Fibroblast of lung (primary cell): ENCODE results near the gene PABPC1L. TPM values are rescaled to one million over a fixed set of nuclear protein-coding genes. Genes with fewer than 3 reads are reported as not detected.
A peak's percentile ranks its signal among the peaks of the same experiment; 100 is the strongest.

Source experiments
- DNase-seq, 2 donors: peaks; one replicate each; pipeline versions ENCODE4 v3.0.0 to v3.0.0-alpha.2; 2010; ENCODE audit warnings: low read depth in 2 of 2
- H2AFZ ChIP-seq: 2 replicates; pipeline ENCODE4 v1.5.1; 2012; ENCODE audit warnings: low read length, control low read depth, inconsistent platforms
- H3K27ac ChIP-seq: 2 replicates; pipeline ENCODE4 v1.5.1; 2011; ENCODE audit warnings: low read length, control low read depth; ENCODE audit not compliant: insufficient read depth
- H3K27me3 ChIP-seq: 2 replicates; pipeline ENCODE4 v1.5.1; 2011; ENCODE audit warnings: mild to moderate bottlenecking, low read length; ENCODE audit not compliant: control insufficient read depth, insufficient read depth
- H3K36me3 ChIP-seq: 2 replicates; pipeline ENCODE4 v1.5.1; 2011; ENCODE audit warnings: low read length; ENCODE audit not compliant: control insufficient read depth, insufficient read depth
- H3K4me1 ChIP-seq: 2 replicates; pipeline ENCODE4 v1.5.1; 2011; ENCODE audit warnings: low read length; ENCODE audit not compliant: control insufficient read depth, insufficient read depth; ENCODE audit errors: extremely low read depth
- H3K4me2 ChIP-seq: 2 replicates; pipeline ENCODE4 v1.5.1; 2011; ENCODE audit warnings: low read length, control low read depth; ENCODE audit not compliant: insufficient read depth; ENCODE audit errors: extremely low read depth
- H3K4me3 ChIP-seq, 4 experiments: fragments of 200-600 bp in 1 of 4; sonication (generic) in 1 of 4; replicated peaks in 1 of 4; 2 replicates each; pipeline ENCODE4 v1.5.1; 2011 to 2016; ENCODE audit warnings: low read length in 4 of 4, low read depth in 3 of 4, mild to moderate bottlenecking in 3 of 4, control low read depth in 2 of 4, inconsistent platforms in 1 of 4, mixed read lengths in 1 of 4; ENCODE audit not compliant: insufficient read depth in 1 of 4; ENCODE audit errors: control extremely low read depth in 1 of 4
- H3K79me2 ChIP-seq: 2 replicates; pipeline ENCODE4 v1.5.1; 2012; ENCODE audit warnings: mild to moderate bottlenecking, low read length, inconsistent platforms; ENCODE audit not compliant: control insufficient read depth, insufficient read depth
- H3K9ac ChIP-seq: 2 replicates; pipeline ENCODE4 v1.5.1; 2011; ENCODE audit warnings: mild to moderate bottlenecking, low read length, control low read depth; ENCODE audit not compliant: insufficient read depth
- H3K9me3 ChIP-seq: 2 replicates; pipeline ENCODE4 v1.5.1; 2012; ENCODE audit warnings: low read depth, low read length; ENCODE audit not compliant: control insufficient read depth, insufficient read depth
- H4K20me1 ChIP-seq: 2 replicates; pipeline ENCODE4 v1.5.1; 2011; ENCODE audit warnings: low read length; ENCODE audit not compliant: control insufficient read depth, insufficient read depth; ENCODE audit errors: extremely low read depth
- CTCF ChIP-seq, 2 donors: IDR thresholded peaks in 1 of 2; conservative IDR thresholded peaks in 1 of 2; 1 replicate in 1 of 2; 2 replicates in 1 of 2; pipeline ENCODE4 v1.5.1; 2011 to 2012; ENCODE audit warnings: low read length in 2 of 2, control low read depth in 1 of 2, inconsistent platforms in 1 of 2, low read depth in 1 of 2, mild to moderate bottlenecking in 1 of 2
- EZH2 ChIP-seq: IDR thresholded peaks from 2 replicates; pipeline ENCODE4 v1.5.1; 2012; ENCODE audit warnings: low read length, control low read depth, mild to moderate bottlenecking; ENCODE audit errors: missing control alignments
- polyA plus RNA-seq, 2 donors: library from polyadenylated mRNA; depleted of rRNA in 1 of 2; stranded (reverse) in 1 of 2; unstranded in 1 of 2; fragments of >200 nt; gene quantifications; 2 replicates each; pipeline ENCODE4 v1.2.1, GENCODE V29; 2011 to 2012; ENCODE audit warnings: missing spikeins in 1 of 2
- total RNA-seq: library from RNA; depleted of rRNA; stranded (reverse); fragments of >200 nt; gene quantifications from 2 replicates; pipeline ENCODE4 v1.2.1, GENCODE V29; 2014

Gene PABPC1L
- total and polyA plus RNA-seq, 2 donors (not counting 1 experiment from before 2014, with no cell fraction given), result 11.6 to 11.9 TPM

- no peaks in the 10 kb centered on the region for H4K20me1 ChIP-seq
- H3K4me2 ChIP-seq, result no peak overlapping the region
- peaks cover 25% of the 10 kb centered on the region for H3K36me3 ChIP-seq
Measured at GRCh38 chr20:44946271-44946852, 36.5 kb downstream of the PABPC1L start.

GRCh38 chr20:44948107-44948506 lies 38.2 kb downstream of the PABPC1L start:
- Histone ChIP-seq H3K27me3 (no peaks in the 10 kb centered on the region), H3K4me3 (no peak overlapping the region), H4K20me1 (no peaks in the 10 kb centered on the region), H2AFZ (no peak overlapping the region), H3K27ac (no peak overlapping the region), H3K79me2 (no peaks in the 10 kb centered on the region), H3K4me1 (no peaks in the 10 kb centered on the region), H3K36me3 (peaks cover 21% of the 10 kb centered on the region), H3K9ac (no peak overlapping the region), H3K9me3 (no peaks in the 10 kb centered on the region), H3K4me2 (no peak overlapping the region)
- no peak for TF ChIP-seq CTCF (conservative IDR thresholded peaks at IDR 0.05 in 1 of 2, IDR thresholded peaks at IDR 0.05 in 1 of 2; ENCODE audit: low read depth in 1 of 2, low read length in 2 of 2)
- TF ChIP-seq EZH2, result no peak
- no peak for DNase-seq

More at GRCh38 chr20:44946271-44946852, 36.5 kb downstream of the PABPC1L start:
- Histone ChIP-seq H3K4me1 (no peaks in the 10 kb centered on the region), H3K27me3 (no peaks in the 10 kb centered on the region), H3K4me3 (no peak overlapping the region), H3K9ac (no peak overlapping the region), H3K9me3 (no peaks in the 10 kb centered on the region), H3K79me2 (no peaks in the 10 kb centered on the region), H3K27ac (no peak overlapping the region), H2AFZ (no peak overlapping the region)
- TF ChIP-seq CTCF (conservative IDR thresholded peaks at IDR 0.05 in 1 of 2, IDR thresholded peaks at IDR 0.05 in 1 of 2; ENCODE audit: low read depth in 1 of 2, low read length in 2 of 2) (no peak), EZH2 (no peak)
- DNase-seq, result peak in 1 of 2 donors; percentile 59

DNA sequence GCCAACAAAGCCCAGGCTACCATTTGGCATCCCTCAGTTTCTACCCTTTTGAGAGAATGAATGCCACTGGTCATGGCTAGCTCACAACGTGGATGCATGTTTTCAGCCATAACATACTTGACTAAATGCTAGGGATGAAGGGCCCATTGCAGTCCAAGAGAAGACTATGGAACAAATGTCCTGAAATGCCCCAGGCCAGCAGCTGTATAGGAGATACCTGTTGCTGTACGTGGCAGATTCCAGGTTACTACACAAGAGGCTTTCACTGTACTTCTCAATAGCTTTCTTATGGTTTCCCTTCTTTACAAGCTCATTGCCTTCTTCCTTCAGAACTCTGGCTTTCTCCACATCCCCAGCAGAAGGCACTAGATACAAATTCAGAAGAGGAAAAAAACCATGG lies 38.7 kb downstream of the PABPC1L start:
- Histone ChIP-seq H4K20me1 (no peaks in the 10 kb centered on the region), H3K9me3 (no peaks in the 10 kb centered on the region), H3K4me3 (no peak overlapping the region), H3K9ac (no peak overlapping the region), H2AFZ (no peak overlapping the region), H3K79me2 (no peaks in the 10 kb centered on the region), H3K27me3 (no peaks in the 10 kb centered on the region), H3K27ac (no peak overlapping the region), H3K36me3 (peaks cover 21% of the 10 kb centered on the region), H3K4me1 (no peaks in the 10 kb centered on the region), H3K4me2 (no peak overlapping the region)
- no peak for TF ChIP-seq EZH2
- no peak for TF ChIP-seq CTCF (conservative IDR thresholded peaks at IDR 0.05 in 1 of 2, IDR thresholded peaks at IDR 0.05 in 1 of 2; ENCODE audit: low read depth in 1 of 2, low read length in 2 of 2)
- DNase-seq, result no peak
